Upper lobe of left lung (tissue), 6 donors: ENCODE data around the gene VPS13D. TPM values are rescaled to one million over a fixed set of nuclear protein-coding genes. Genes with fewer than 3 reads are reported as not detected.

Experiments
- ATAC-seq, 2 donors: fragments of 200-7000 bp; cut with Tn5 transposase; one replicate each; pipeline ENCODE4 v1.9.1; 2022; ENCODE audit warnings: mild to moderate bottlenecking in 2 of 2, moderate library complexity in 2 of 2; ENCODE audit not compliant: low FRiP score in 2 of 2
- DNase-seq, 2 donors: peaks; one replicate each; pipeline ENCODE4 v3.0.0-alpha.2; 2019 to 2020
- H3K27ac ChIP-seq, 4 donors: fragments of 200-600 bp; sonication (generic); one replicate each; pipeline ENCODE4 v1.5.1; 2016 to 2019
- H3K27me3 ChIP-seq, 4 donors: fragments of 200-600 bp; sonication (generic); one replicate each; pipeline ENCODE4 v1.5.1; 2017 to 2019
- H3K36me3 ChIP-seq, 4 donors: fragments of 200-600 bp; sonication (generic); one replicate each; pipeline ENCODE4 v1.5.1; 2016 to 2019
- H3K4me1 ChIP-seq, 4 donors: fragments of 200-600 bp; sonication (generic); one replicate each; pipeline ENCODE4 v1.5.1; 2018 to 2019
- H3K4me3 ChIP-seq, 4 donors: fragments of 200-600 bp; sonication (generic); one replicate each; pipeline ENCODE4 v1.5.1; 2017 to 2019; ENCODE audit warnings: mild to moderate bottlenecking in 2 of 4, moderate library complexity in 1 of 4
- H3K9me3 ChIP-seq, 4 donors: fragments of 200-600 bp; sonication (generic); one replicate each; pipeline ENCODE4 v1.5.1; 2018 to 2019
- EP300 ChIP-seq, 4 donors: sonication (generic); formaldehyde crosslinking; IDR thresholded peaks; one replicate each; pipeline ENCODE4 v1.5.1; 2017; ENCODE audit warnings: antibody characterized with exemption in 4 of 4, control low read depth in 2 of 4
- POLR2A ChIP-seq, 4 donors: fragments of 450-650 bp; IDR thresholded peaks; one replicate each; pipeline ENCODE4 v1.5.1; 2016 to 2017; ENCODE audit warnings: antibody characterized with exemption in 4 of 4, mild to moderate bottlenecking in 2 of 4
- POLR2AphosphoS5 ChIP-seq, 2 donors: sonication (generic); formaldehyde crosslinking; IDR thresholded peaks; one replicate each; pipeline ENCODE4 v1.5.1; 2017; ENCODE audit warnings: antibody characterized with exemption in 2 of 2
- WGBS, 2 donors: methylation state at CpG; one replicate each; pipeline ENCODE4 v1.1.5; 2017 to 2018; 5-methylcytosine and 5-hydroxymethylcytosine counted together
- total RNA-seq, 6 donors: library from RNA; depleted of rRNA in 4 of 6; stranded (reverse); fragments of >200 nt in 4 of 6; gene quantifications; one replicate each; pipeline versions ENCODE4 v1.1.0 to v1.2.1, GENCODE V29; 2016 to 2021
- TF ChIP-seq, protein P1 (sequence below), 6 experiments: fragments of 450-650 bp in 4 of 6; fragments of 200-600 bp in 2 of 6; sonication (generic) in 2 of 6; IDR thresholded peaks; one replicate each; pipeline ENCODE4 v1.5.1; 2016 to 2019; ENCODE audit warnings: antibody characterized with exemption in 6 of 6
- donor health status: DM: no; HTN: no; CAD: no; lungs with moderate emphysema.
- donor health status: DM: no; HTN: yes; CAD: no; lungs with severe emphysema.

The VPS13D gene
- total RNA-seq, 6 donors from 2014 or later, result 54.9 to 181 (median 87.9) TPM

DNA sequence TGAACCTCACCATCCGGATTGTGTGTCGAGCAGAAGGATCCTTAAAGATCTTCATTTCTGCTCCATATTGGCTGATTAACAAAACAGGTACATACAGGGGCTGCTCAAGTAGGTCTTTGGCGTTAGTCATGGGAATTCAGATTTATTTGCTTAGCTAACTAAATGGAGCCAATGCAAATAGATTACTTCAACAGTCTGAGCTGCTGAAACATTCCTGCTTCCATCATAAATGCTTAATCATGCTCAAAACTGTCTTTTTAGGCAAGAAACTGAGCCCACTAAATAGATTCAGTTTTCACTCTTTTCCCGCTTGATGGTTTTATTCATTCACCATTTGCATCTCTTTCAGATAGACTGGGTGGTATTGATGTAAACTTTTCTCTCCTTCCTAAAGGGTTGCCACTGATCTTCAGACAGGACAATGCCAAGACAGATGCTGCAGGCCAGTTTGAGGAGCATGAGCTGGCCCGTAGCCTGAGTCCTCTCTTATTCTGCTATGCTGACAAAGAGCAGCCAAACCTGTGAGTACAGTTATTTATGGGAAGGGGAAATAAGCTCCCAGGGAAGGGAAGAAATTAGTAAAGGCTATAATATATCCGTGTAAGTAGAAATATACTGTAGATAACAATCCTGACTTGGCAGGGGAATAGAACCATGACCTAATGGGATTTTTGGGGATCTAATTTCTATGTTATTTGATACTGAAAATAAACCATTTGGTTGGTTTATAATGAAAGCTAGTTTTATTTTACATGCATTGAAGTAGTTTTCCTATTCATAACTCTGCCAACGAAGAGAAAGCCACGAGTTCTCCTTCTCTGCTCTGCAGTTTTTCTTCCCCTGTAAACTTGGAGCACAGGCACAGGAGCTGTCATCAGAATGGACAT is 126.4 kb downstream of the VPS13D start:
- H3K4me1 ChIP-seq, result peaks cover 0 to 9% (median 4%) of the 10 kb centered on the region in 4 donors
- no peaks in the 10 kb centered on the region for H3K27me3 ChIP-seq
- no peak for TF ChIP-seq EP300 (IDR thresholded peaks at IDR 0.05)
- no peak for TF ChIP-seq POLR2AphosphoS5 (IDR thresholded peaks at IDR 0.05)
- TF ChIP-seq POLR2A (IDR thresholded peaks at IDR 0.05), result no peak
- TF ChIP-seq, protein P1, sequence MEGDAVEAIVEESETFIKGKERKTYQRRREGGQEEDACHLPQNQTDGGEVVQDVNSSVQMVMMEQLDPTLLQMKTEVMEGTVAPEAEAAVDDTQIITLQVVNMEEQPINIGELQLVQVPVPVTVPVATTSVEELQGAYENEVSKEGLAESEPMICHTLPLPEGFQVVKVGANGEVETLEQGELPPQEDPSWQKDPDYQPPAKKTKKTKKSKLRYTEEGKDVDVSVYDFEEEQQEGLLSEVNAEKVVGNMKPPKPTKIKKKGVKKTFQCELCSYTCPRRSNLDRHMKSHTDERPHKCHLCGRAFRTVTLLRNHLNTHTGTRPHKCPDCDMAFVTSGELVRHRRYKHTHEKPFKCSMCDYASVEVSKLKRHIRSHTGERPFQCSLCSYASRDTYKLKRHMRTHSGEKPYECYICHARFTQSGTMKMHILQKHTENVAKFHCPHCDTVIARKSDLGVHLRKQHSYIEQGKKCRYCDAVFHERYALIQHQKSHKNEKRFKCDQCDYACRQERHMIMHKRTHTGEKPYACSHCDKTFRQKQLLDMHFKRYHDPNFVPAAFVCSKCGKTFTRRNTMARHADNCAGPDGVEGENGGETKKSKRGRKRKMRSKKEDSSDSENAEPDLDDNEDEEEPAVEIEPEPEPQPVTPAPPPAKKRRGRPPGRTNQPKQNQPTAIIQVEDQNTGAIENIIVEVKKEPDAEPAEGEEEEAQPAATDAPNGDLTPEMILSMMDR (IDR thresholded peaks at IDR 0.05), result no peak
- no peaks in the 10 kb centered on the region for H3K9me3 ChIP-seq
- peaks cover 3 to 76% (median 27%) of the 10 kb centered on the region in 4 donors for H3K36me3 ChIP-seq
- WGBS, 2 donors, result 60 to 66% methylated on average over 8 of the region's 8 CpGs
- DNase-seq (no peak), ATAC-seq (peak; percentile 29 to 82)
- H3K4me3 ChIP-seq, result no peak overlapping the region
- peak overlapping the region in 3 of 4 donors; percentile 2 to 37 (median 26) for H3K27ac ChIP-seq

DNA sequence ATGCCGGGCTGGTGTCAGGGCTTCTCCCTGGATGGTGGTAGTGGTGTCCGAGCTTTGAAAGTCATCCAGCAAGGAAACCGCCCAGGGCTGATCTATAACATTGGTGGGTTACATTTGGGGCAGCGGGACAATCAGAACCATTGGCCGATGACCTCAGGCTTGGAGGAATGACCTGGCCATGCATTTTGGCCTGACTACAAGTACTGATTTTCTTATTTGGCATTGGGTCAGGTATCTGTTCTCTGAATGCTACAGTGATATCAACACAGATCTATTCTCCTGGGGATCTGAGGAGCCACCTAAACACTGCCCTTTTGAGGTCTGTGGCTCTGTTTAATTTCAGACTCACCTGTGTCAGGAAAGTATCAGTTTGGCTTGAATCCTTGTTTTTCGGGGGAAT is 128.7 kb downstream of the VPS13D start:
- no peaks in the 10 kb centered on the region for H3K27me3 ChIP-seq
- ATAC-seq (no peak), DNase-seq (no peak)
- no peak overlapping the region for H3K4me3 ChIP-seq
- H3K9me3 ChIP-seq, result no peaks in the 10 kb centered on the region
- TF ChIP-seq, protein P1 (IDR thresholded peaks at IDR 0.05), result no peak
- no peak for TF ChIP-seq POLR2A (IDR thresholded peaks at IDR 0.05)
- TF ChIP-seq POLR2AphosphoS5 (IDR thresholded peaks at IDR 0.05), result no peak
- TF ChIP-seq EP300 (IDR thresholded peaks at IDR 0.05), result no peak
- no peak overlapping the region for H3K27ac ChIP-seq
- peaks cover 9 to 76% (median 27%) of the 10 kb centered on the region in 4 donors for H3K36me3 ChIP-seq
- 87 to 92% methylated on average over 4 to 6 of the region's 6 CpGs for WGBS, 2 donors
- peaks cover 0 to 9% (median 4%) of the 10 kb centered on the region in 4 donors for H3K4me1 ChIP-seq

DNA sequence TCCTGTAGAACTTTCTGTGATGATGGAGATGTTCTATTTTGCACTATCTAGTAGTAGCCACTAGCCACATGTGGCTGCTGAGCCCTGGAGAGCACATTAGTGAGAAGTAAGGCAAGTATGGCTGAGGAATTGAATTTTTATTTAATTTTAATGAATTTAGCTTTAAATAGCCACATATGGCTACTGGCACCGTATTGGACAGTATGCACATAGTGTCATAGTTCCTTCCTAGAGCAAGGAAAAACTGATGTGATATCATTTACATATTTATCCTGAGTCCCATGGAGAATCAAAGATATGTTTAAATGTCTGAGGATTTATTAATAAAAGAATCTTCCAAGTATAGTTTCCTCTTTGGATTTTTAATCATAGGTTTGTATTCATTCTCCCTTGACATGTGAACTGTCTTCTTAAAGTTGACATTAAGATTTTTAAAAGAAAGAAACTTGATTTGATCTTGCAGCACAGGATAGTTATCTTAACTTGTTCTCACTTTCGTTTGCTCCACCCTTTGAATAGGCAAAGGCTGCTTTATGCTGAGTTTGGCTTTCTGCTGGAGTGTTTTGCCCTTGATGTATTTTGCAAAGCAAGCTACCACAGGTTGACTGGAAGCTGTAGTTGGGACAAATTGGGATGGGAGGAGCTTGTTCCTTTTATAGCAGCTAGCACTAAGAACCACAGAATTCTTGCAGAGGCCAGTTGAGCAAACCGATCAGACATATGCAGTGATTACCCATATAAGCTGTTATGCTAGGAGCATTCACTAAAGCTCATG is 129.7 kb downstream of the VPS13D start:
- Histone ChIP-seq H3K4me3 (no peak overlapping the region), H3K9me3 (no peaks in the 10 kb centered on the region), H3K27ac (no peak overlapping the region), H3K27me3 (no peaks in the 10 kb centered on the region), H3K4me1 (peaks cover 0 to 9% (median 4%) of the 10 kb centered on the region in 4 donors), H3K36me3 (peaks cover 9 to 77% (median 27%) of the 10 kb centered on the region in 4 donors)
- ATAC-seq, result no peak
- no peak for TF ChIP-seq POLR2A (IDR thresholded peaks at IDR 0.05)
- TF ChIP-seq, protein P1 (IDR thresholded peaks at IDR 0.05), result no peak
- TF ChIP-seq POLR2AphosphoS5 (IDR thresholded peaks at IDR 0.05), result no peak
- TF ChIP-seq EP300 (IDR thresholded peaks at IDR 0.05), result no peak
- 72 to 75% methylated on average over 3 of the region's 3 CpGs for WGBS, 2 donors
- DNase-seq, result no peak

DNA sequence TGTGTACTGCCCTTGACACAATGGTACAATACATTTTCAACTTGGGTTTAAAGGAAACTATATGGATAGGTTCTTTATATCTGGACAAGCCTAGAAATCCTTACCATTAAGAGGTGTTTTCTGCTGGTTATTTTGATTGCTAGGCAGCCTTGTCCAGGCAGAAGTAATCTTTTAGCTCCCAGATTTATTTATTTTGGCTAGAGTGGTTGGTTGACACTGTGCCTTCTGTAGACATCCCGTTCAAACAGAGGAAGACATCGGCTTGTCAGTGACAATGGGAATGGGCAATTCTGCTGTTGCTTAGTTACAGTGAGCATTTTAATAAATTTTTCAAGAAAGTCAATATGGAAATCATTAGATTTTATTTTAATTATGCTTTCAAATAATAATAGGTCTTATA is 138.8 kb downstream of the VPS13D start:
- 62 to 71% methylated on average over 2 of the region's 2 CpGs for WGBS, 2 donors
- TF ChIP-seq POLR2A (IDR thresholded peaks at IDR 0.05) (no peak), POLR2AphosphoS5 (IDR thresholded peaks at IDR 0.05) (no peak), EP300 (IDR thresholded peaks at IDR 0.05) (no peak)
- TF ChIP-seq, protein P1 (IDR thresholded peaks at IDR 0.05), result no peak
- Histone ChIP-seq H3K27ac (no peak overlapping the region), H3K4me1 (peaks cover 0 to 4% (median 0%) of the 10 kb centered on the region in 4 donors), H3K4me3 (no peak overlapping the region), H3K9me3 (no peaks in the 10 kb centered on the region), H3K36me3 (peaks cover 0 to 49% (median 22%) of the 10 kb centered on the region in 4 donors), H3K27me3 (no peaks in the 10 kb centered on the region)
- ATAC-seq (no peak), DNase-seq (no peak)
